Measurements from ENCODE around the gene SLC45A2.

DNA sequence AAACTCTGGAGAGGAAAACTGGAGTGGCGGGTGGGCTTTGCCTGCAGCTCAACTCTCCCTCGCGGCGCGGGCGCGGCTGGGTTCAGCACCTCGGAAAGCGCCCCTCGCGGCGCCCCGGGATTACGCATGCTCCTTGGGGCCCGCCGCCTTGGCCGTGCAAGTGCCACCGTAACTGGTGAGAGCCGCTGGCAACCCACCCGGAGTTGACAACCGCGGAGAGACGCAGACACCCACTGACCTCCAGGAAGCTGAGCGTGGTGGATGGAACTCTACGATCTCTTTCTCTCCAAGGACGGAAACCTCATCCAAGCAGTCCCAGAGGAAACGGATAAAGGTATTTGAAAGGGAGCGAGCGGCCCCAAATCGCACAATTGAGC, 48.5 kb downstream of the SLC45A2 start:
- TF ChIP-seq, protein P1, sequence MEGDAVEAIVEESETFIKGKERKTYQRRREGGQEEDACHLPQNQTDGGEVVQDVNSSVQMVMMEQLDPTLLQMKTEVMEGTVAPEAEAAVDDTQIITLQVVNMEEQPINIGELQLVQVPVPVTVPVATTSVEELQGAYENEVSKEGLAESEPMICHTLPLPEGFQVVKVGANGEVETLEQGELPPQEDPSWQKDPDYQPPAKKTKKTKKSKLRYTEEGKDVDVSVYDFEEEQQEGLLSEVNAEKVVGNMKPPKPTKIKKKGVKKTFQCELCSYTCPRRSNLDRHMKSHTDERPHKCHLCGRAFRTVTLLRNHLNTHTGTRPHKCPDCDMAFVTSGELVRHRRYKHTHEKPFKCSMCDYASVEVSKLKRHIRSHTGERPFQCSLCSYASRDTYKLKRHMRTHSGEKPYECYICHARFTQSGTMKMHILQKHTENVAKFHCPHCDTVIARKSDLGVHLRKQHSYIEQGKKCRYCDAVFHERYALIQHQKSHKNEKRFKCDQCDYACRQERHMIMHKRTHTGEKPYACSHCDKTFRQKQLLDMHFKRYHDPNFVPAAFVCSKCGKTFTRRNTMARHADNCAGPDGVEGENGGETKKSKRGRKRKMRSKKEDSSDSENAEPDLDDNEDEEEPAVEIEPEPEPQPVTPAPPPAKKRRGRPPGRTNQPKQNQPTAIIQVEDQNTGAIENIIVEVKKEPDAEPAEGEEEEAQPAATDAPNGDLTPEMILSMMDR (IDR thresholded peaks at IDR 0.05; ENCODE audit: insufficient read depth, low read length, poor library complexity, severe bottlenecking), result no peak
- no peak for TF ChIP-seq EZH2phosphoT487 (conservative IDR thresholded peaks at IDR 0.05; ENCODE audit: low read length)
